Fibroblast of pulmonary artery (primary cell): ENCODE results near the gene RSRP1.
A peak's percentile ranks its signal among the peaks of the same experiment; 100 is the strongest.

ENCODE experiments used
- DNase-seq: peaks from one replicate; pipeline ENCODE4 v3.0.0-alpha.2; 2010; ENCODE audit warnings: low read depth
- H3K4me3 ChIP-seq: replicated peaks from 2 replicates; pipeline ENCODE4 v1.5.1; 2011; ENCODE audit warnings: low read depth, mild to moderate bottlenecking, control low read depth, low read length, moderate library complexity
- CTCF ChIP-seq: IDR thresholded peaks from 2 replicates; pipeline ENCODE4 v1.5.1; 2011; ENCODE audit warnings: mild to moderate bottlenecking, control low read depth, low read length, inconsistent platforms; ENCODE audit errors: missing control alignments

RSRP1 gene

GRCh38 chr1:25247829-25248754, 838 bp upstream of the RSRP1 start:
- TF ChIP-seq CTCF = no peak
- DNase-seq = no peak
- peak overlapping the region; percentile 74 for H3K4me3 ChIP-seq

GRCh38 chr1:25246600-25247023, 642 bp downstream of the RSRP1 start:
- DNase-seq = no peak
- no peak for TF ChIP-seq CTCF
- peak overlapping the region; percentile 74 for H3K4me3 ChIP-seq

GRCh38 chr1:25245809-25246599, 1.2 kb downstream of the RSRP1 start:
- TF ChIP-seq CTCF = no peak
- peak; percentile 56 for DNase-seq

GRCh38 chr1:25245393-25245792, 1.9 kb downstream of the RSRP1 start:
- peak overlapping the region; percentile 74 for H3K4me3 ChIP-seq
- no peak for TF ChIP-seq CTCF
- DNase-seq = no peak

More at GRCh38 chr1:25245809-25246599, 1.2 kb downstream of the RSRP1 start:
- H3K4me3 ChIP-seq = peak overlapping the region; percentile 74

- H3K4me3 ChIP-seq = no peak overlapping the region
- no peak for DNase-seq
- no peak for TF ChIP-seq CTCF
Observed at GRCh38 chr1:25243907-25244306, 3.3 kb downstream of the RSRP1 start.

GRCh38 chr1:25239681-25240541, 7.3 kb downstream of the RSRP1 start:
- H3K4me3 ChIP-seq = peak overlapping the region; percentile 48
- TF ChIP-seq CTCF = peak; percentile 60
- peak; percentile 91 for DNase-seq
